Stimulated activated naive CD4-positive, alpha-beta T cell (primary cell): ENCODE results near the gene CDK16.

ENCODE experiments used
- DNase-seq, 6 experiments: peaks; one replicate each; lab custom pipeline; 2025; lab: John Stamatoyannopoulos, UW

Gene CDK16

GRCh38 chrX:47228550-47229270 is 10.2 kb downstream of the CDK16 start:
- no peak for DNase-seq

DNA sequence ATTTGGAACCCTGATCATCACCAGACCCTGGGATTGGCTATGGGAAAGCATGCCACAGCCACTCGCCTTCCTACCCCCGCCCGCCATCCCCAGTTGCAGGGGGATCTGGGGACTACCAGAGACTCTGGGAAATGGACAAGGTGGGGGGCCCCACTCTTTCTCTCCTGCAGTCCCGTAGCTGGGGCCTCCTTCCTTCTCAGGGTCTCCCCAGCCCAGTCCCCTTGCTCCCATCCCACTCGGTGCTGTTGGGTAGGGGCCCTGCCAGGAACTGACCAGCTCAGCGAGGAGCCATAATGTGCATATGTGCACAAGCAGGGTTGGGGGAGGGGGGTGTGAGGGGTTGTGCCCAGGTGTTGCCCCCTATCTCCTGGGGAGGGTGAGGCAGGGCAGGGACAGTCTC is 10.9 kb downstream of the CDK16 start:
- DNase-seq = no peak

DNA sequence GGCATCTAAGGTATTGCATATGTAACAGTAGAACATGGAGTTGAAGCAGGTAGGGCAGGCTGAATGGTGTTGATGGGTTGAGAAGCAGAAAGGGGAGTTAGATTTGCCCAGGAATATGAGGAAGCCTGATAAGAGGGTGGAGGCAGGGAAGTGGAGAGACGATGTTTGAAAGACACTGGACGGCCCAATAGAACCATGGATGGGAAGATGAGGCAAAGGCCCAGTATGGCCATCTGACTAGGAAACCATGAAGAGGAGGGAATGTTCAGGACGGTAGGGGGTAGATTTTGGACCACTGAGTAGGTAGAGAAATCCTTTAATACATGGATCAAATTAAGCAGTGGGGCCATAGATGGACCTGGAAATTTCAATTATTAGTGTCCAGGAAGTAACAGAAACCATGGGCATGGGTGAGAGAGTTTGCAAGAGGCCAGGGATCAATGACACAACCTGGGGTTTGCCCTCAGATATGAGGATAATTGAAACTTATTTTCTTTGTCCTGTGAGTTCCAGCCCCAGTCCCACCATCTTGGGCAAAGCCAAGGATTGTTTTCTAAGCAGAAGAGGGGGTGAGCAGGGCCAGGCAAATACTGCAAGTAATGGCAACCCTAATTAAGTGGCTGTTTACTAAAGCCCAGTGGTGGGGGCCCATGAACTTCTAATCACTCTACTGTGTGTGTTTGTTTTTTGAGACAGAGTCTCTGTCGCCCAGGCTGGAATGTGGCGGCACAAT is 11.8 kb downstream of the CDK16 start:
- no peak for DNase-seq

GRCh38 chrX:47231167-47231566 is 12.7 kb downstream of the CDK16 start:
- no peak for DNase-seq

DNA sequence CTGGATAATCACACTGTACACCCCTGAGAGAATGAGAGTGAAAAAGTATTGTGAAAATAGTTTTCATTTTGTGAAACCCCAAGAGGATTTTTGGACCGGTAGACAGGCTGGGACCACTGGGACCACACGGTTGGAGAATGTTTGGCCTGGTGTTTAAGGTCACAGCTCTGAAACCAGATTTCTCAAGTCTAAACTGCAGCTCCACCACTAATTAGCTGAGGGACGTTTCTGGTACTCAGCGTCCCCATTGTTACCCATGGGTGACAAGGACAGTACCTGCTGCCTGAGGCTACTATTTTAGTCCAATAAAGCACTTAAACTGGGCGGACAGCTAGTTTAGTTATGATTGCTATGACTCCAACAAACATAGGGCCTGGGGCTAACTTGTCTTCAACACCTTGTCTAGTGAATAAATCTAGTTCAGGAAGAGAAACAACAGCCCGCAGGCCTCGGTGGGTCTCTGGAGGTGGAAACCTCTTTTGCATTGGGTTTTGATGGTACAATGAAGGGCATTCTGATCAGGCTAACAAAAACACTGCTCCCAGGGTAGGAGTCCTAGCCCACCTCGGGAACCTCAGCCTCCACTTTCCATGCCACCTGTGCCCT is 13.8 kb downstream of the CDK16 start:
- DNase-seq = no peak

GRCh38 chrX:47232803-47233332 is 14.4 kb downstream of the CDK16 start, which contains the start of gene USP11:
Gene USP11, plus strand, starts transcription at chrX:47233009. Its CDS starts 35 bp downstream, at chrX:47233044.
- peak in 5 of 6 experiments; percentile 22 to 75 (median 50) for DNase-seq

DNA sequence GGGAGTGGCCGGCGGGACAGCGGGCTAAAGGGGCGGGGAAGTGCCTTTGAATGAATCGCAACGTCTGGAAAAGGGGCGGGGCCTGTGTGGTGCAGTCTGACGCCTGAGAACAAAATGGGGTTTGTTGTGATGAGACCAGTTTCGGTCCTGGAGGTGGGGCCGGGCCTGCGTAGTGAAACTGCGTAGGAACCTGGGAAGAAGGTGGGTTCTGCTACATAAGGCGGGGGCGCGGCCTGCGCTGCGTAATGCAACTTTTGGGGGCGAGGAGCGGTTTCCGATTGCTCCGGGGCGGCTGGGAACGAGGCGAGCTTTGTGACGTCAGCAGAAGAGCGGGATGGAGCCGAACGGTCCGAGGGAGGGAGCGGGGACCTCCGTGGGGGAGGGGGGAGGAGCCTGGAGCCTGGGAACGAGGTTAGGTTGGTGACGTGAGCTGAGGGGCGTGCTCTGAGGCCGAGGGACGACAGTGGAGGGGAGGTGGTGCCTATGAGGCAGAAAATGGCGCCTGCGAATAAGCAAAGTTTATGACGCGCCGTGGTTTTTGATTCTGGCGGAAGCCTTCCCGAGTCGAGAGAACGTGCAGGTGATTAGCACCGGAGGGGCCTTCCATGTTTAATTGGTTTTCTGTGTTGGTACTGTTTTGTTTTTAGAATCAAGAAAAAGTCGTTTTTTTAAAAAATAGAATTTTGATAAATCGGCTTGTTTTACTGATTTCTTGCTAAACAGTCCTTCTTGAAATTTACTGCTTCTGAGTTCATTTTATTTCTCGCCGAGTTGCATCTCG is 15.0 kb downstream of the CDK16 start:
- peak; percentile 89 to 95 (median 94) for DNase-seq

GRCh38 chrX:47234583-47234982 is 16.1 kb downstream of the CDK16 start:
- no peak for DNase-seq

DNA sequence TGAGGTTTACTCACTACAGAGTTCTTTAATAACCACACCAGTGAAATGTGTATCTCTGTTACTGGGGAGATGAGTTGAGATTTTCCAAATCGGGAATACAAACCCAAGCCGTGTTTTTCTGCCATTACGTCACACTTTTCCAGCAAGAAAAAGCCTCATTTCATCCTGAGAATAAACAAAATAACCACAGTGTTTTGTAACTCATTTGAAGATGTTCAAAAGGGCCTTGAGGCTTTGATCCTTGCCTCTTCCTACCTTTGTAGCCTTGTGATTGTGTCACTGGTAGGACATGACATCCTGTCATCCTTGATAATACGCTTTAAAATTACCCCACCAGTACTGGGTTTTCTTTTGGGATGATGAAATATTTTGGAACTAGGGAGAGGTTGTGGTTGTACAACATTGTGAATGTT is 17.2 kb downstream of the CDK16 start:
- DNase-seq = peak in 3 of 6 experiments; percentile 1 to 17 (median 15)

GRCh38 chrX:47239199-47239598 is 20.7 kb downstream of the CDK16 start:
- no peak for DNase-seq

DNA sequence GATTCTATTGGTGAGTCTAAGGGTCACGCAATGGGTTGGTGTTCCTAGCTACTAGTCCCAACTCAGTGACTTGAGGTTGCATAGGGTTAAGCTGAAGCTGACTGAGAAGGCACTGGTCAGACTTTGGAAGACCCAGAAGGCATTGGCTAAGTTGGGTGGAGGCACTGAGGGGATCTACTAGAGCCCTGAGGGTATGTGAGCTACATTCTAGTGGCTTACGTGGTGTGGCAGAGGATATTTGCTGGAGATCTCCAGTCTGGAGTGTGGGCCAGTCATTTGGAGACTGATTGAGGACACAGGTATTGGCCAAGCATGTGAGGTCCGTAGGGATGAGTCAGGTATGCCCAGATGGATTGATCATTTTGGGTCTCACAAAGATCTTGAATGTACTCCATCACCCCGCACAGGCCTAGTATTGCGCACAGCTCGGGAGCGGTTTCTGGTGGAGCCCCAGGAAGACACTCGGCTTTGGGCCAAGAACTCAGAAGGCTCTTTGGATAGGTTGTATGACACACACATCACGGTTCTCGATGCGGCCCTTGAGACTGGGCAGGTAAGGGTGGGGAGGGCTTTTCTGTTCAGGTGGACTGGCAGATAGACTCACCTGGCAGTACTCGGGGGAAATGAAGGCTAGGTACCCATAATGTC is 21.5 kb downstream of the CDK16 start:
- DNase-seq = no peak

GRCh38 chrX:47240619-47241018 is 22.1 kb downstream of the CDK16 start:
- no peak for DNase-seq

GRCh38 chrX:47241201-47242011 is 22.9 kb downstream of the CDK16 start:
- DNase-seq = no peak

DNA sequence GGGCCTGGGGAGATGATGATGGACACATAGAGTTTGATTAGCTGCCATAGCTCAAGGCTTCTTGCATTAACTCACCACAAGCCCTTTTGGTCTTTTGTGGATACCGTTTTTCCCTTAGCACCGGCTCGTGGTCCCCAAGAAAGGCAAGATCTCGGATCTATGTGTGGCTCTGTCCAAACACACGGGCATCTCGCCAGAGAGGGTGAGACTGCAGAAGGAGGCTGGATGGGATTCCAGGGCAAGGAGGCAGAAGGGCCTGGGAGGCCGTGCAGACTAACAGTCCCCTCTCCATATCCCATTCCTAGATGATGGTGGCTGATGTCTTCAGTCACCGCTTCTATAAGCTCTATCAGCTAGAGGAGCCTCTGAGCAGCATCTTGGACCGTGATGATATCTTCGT is 23.8 kb downstream of the CDK16 start:
- DNase-seq = no peak

- DNase-seq = no peak
Measured at GRCh38 chrX:47243351-47243750, 24.9 kb downstream of the CDK16 start.

- no peak for DNase-seq
Measured at GRCh38 chrX:47244676-47245075, 26.2 kb downstream of the CDK16 start.

- DNase-seq = no peak
Measured at GRCh38 chrX:47245156-47245555, 26.7 kb downstream of the CDK16 start.

- DNase-seq = no peak
Measured at GRCh38 chrX:47247206-47247998, 28.9 kb downstream of the CDK16 start.

DNA sequence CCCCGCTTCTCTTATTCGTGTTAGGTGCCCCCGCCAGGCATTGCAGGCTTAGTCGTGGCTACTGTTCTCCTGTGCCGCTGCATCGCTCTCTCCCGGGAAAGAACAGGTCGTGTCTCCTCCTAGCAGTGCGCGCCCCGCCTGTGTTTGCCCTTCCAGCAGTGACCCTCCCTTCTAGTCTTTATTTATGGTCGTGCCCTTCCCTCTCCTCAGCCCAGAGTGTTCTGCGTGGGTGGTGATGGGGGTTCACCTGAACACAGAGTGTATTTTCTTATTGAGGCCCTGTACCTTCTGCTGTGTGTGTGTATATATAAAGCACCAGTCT is 29.5 kb downstream of the CDK16 start:
- no peak for DNase-seq

- DNase-seq = no peak
Measured at GRCh38 chrX:47248576-47248975, 30.1 kb downstream of the CDK16 start.
